Muscle layer of duodenum (tissue), 2 donors: ENCODE data around the gene PRKAG2.

ENCODE experiments used
- H3K27ac ChIP-seq: one replicate; pipeline ENCODE4 v1.7.0; 2013; ENCODE audit warnings: mild to moderate bottlenecking, low read length
- H3K27me3 ChIP-seq: one replicate; pipeline ENCODE4 v1.7.0; 2013; ENCODE audit warnings: low read depth, mild to moderate bottlenecking, control low read depth, low read length
- H3K36me3 ChIP-seq, 2 donors: one replicate each; pipeline ENCODE4 v1.7.0; 2013; ENCODE audit warnings: low read length in 2 of 2, control low read depth in 1 of 2, mild to moderate bottlenecking in 1 of 2; ENCODE audit not compliant: insufficient read depth in 2 of 2, control insufficient read depth in 1 of 2
- H3K4me1 ChIP-seq, 2 donors: one replicate each; pipeline ENCODE4 v1.7.0; 2013; ENCODE audit warnings: low read length in 2 of 2, mild to moderate bottlenecking in 2 of 2, control low read depth in 1 of 2, moderate library complexity in 1 of 2; ENCODE audit not compliant: insufficient read depth in 2 of 2, control insufficient read depth in 1 of 2
- H3K4me3 ChIP-seq, 2 donors: one replicate each; pipeline ENCODE4 v1.7.0; 2013; ENCODE audit warnings: low read length in 2 of 2, low read depth in 1 of 2, mild to moderate bottlenecking in 1 of 2
- H3K9me3 ChIP-seq, 2 donors: one replicate each; pipeline ENCODE4 v1.7.0; 2013; ENCODE audit warnings: low read length in 2 of 2, control low read depth in 1 of 2, mild to moderate bottlenecking in 1 of 2; ENCODE audit not compliant: control insufficient read depth in 1 of 2
- donor health status: healthy.

Gene PRKAG2

GRCh38 chr7:151776876-151777494 lies 99.9 kb downstream of the PRKAG2 start:
- Histone ChIP-seq H3K4me3 (no peak overlapping the region), H3K4me1 (peaks cover 0 to 6% of the 10 kb centered on the region in 2 donors), H3K27ac (no peak overlapping the region), H3K27me3 (no peaks in the 10 kb centered on the region), H3K36me3 (no peaks in the 10 kb centered on the region), H3K9me3 (peaks cover 0 to 3% of the 10 kb centered on the region in 2 donors)

- Histone ChIP-seq H3K4me1 (peaks cover 0 to 6% of the 10 kb centered on the region in 2 donors), H3K27ac (no peak overlapping the region), H3K9me3 (peaks cover 0 to 3% of the 10 kb centered on the region in 2 donors), H3K4me3 (no peak overlapping the region), H3K36me3 (no peaks in the 10 kb centered on the region), H3K27me3 (no peaks in the 10 kb centered on the region)
Observed at GRCh38 chr7:151776446-151776845, 100.5 kb downstream of the PRKAG2 start.

DNA sequence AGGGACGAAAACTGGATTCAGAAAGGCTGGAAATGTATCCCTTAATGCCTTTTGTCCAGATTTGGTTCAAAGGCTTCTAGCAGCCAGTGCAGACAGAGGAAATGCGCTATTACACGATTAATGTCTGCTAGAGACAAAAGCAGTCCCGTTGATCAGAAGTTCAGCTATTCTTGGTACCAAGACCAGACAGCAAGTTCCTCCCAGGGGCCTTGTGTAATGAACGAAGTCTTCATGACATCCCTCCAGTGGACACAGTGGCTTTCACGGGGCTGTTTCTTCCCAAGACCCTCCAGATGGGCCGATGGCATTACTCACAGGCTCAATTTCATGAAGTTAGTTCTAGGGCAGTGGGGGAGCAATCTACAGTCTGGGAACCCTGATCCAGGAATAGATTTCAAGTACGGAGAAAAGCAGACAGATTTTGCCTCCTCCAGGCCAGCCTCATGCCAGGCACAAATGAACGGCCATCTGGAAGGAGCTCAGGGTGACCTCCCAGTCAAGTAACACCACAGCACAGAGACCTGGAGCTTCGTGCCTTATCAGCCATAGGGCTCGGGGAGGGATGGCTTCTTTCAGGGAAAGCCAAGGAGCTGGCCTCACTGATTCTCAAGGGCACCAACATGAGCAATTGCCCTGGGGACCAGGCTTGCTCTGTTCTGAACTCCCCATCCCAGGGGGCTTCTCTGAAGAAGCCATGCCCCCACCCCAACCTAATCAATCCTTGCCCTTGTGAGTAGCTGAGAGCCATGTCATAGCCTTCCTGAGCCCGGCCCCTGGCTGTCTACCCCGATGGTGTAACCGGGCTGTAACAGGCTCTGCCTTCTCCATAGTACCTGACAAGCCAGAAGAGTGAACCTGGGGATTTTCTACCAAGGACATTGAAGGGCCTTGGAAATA lies 101.1 kb downstream of the PRKAG2 start:
- Histone ChIP-seq H3K27me3 (no peaks in the 10 kb centered on the region), H3K4me1 (peaks cover 0 to 6% of the 10 kb centered on the region in 2 donors), H3K27ac (no peak overlapping the region), H3K36me3 (no peaks in the 10 kb centered on the region), H3K9me3 (peaks cover 0 to 3% of the 10 kb centered on the region in 2 donors), H3K4me3 (no peak overlapping the region)

DNA sequence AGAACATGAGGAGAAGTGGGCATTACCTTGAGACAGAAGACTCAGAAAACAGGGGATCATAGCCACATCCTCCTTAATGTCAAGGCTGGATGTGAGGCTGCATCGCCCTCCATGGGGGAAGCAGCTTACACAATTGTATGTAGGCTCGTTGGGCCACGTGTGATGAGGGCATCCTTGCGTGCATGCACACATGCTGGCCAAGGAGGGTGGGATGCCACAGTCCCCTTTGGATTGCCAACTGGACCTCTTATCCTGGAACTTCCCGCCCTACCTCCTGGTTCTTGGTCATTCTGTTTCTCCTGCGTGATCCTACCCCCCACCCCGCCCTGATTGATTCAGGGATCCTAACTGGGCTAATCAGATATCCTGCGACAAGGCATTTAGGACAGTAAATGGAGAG lies 102.0 kb downstream of the PRKAG2 start:
- peaks cover 0 to 3% of the 10 kb centered on the region in 2 donors for H3K9me3 ChIP-seq
- H3K27me3 ChIP-seq, result no peaks in the 10 kb centered on the region
- H3K4me1 ChIP-seq, result peaks cover 0 to 6% of the 10 kb centered on the region in 2 donors
- H3K4me3 ChIP-seq, result no peak overlapping the region
- no peaks in the 10 kb centered on the region for H3K36me3 ChIP-seq
- H3K27ac ChIP-seq, result no peak overlapping the region

GRCh38 chr7:151773797-151774196 lies 103.1 kb downstream of the PRKAG2 start:
- Histone ChIP-seq H3K27ac (no peak overlapping the region), H3K9me3 (peaks cover 0 to 3% of the 10 kb centered on the region in 2 donors), H3K4me3 (no peak overlapping the region), H3K36me3 (no peaks in the 10 kb centered on the region), H3K27me3 (no peaks in the 10 kb centered on the region), H3K4me1 (peaks cover 0 to 16% of the 10 kb centered on the region in 2 donors)

DNA sequence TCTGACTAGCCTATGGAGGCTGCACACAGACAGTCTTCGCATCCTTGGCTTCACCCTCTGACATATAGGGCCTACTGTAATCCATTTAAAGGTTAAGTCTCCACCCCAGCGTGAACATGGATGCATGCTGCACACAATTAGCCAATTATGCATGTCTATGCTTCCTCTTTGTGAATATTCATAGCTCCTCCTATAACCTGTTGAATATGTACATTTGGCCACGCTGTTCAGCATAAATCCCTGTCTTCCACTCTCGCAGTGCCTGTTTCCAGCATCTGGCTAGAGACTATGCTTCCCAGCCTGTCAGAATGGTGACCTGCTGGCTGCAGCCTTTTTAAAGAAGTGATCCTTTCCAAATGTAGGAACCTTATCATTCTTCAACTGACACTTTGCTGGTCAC lies 106.7 kb downstream of the PRKAG2 start:
- Histone ChIP-seq H3K4me1 (peaks cover 0 to 11% of the 10 kb centered on the region in 2 donors), H3K4me3 (no peak overlapping the region), H3K27ac (no peak overlapping the region), H3K36me3 (no peaks in the 10 kb centered on the region), H3K9me3 (no peaks in the 10 kb centered on the region), H3K27me3 (no peaks in the 10 kb centered on the region)

- Histone ChIP-seq H3K36me3 (no peaks in the 10 kb centered on the region), H3K27me3 (no peaks in the 10 kb centered on the region), H3K4me1 (peaks cover 0 to 11% of the 10 kb centered on the region in 2 donors), H3K9me3 (no peaks in the 10 kb centered on the region), H3K4me3 (no peak overlapping the region), H3K27ac (no peak overlapping the region)
Observed at GRCh38 chr7:151769188-151769821, 107.6 kb downstream of the PRKAG2 start.

- H3K4me1 ChIP-seq, result peaks cover 0 to 11% of the 10 kb centered on the region in 2 donors
- H3K36me3 ChIP-seq, result no peaks in the 10 kb centered on the region
- H3K4me3 ChIP-seq, result no peak overlapping the region
- H3K27ac ChIP-seq, result no peak overlapping the region
- H3K9me3 ChIP-seq, result no peaks in the 10 kb centered on the region
- no peaks in the 10 kb centered on the region for H3K27me3 ChIP-seq
Observed at GRCh38 chr7:151768805-151769187, 108.1 kb downstream of the PRKAG2 start.

GRCh38 chr7:151767557-151767956 lies 109.4 kb downstream of the PRKAG2 start:
- no peaks in the 10 kb centered on the region for H3K27me3 ChIP-seq
- H3K4me1 ChIP-seq, result peaks cover 0 to 11% of the 10 kb centered on the region in 2 donors
- no peaks in the 10 kb centered on the region for H3K9me3 ChIP-seq
- H3K27ac ChIP-seq, result no peak overlapping the region
- no peaks in the 10 kb centered on the region for H3K36me3 ChIP-seq
- H3K4me3 ChIP-seq, result no peak overlapping the region

DNA sequence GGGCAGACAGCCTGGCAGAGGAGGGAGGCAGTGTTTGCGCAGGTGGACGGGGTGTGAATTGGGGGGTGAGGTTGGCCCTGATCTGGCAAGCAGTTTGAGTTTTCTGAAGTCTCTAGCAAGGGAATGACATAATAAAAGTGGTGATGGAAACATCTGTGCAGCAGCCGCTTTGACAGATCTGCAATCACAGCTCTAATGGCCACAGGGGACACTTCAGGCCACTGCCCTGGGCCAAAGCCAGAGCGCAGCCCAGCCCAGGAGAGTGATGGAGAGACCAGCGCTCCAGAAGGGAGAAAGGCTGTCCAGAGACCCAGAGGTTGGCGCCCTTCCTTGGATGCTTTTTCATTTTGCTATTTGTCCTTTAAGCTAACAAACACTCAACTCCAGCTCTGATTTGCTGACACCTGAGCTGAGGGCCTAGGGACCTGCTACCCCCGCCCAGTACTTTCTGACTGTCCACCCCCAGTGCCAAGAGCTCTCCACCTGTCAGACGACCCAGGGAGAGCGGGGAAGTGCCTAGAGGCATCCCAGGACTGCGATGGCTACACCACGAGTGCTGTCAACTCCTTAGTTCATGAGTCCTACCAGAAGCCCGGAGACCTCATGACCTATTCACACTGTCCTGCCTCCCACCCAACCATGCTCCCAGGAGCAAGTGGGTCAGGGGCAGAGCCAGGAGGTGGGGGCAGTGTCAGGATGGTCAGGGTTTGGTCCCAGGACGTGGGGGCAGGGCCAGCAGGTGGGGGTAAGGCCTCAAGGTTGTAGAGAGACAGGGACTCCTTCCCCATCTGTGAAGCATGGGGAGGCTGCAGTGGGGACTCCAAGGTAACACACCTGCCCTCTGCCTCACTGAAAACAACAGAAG lies 112.6 kb downstream of the PRKAG2 start:
- no peaks in the 10 kb centered on the region for H3K27me3 ChIP-seq
- no peaks in the 10 kb centered on the region for H3K9me3 ChIP-seq
- H3K36me3 ChIP-seq, result no peaks in the 10 kb centered on the region
- no peak overlapping the region for H3K27ac ChIP-seq
- H3K4me1 ChIP-seq, result peaks cover 0 to 11% of the 10 kb centered on the region in 2 donors
- H3K4me3 ChIP-seq, result no peak overlapping the region
